VCaP (cell line): ENCODE measurements around the gene GOLGB1.

Source experiments
- H3K27ac ChIP-seq: fragments of 450-650 bp; 2 replicates; pipeline ENCODE4 v1.5.1; 2017
- TF ChIP-seq, protein P1 (sequence below): fragments of 450-650 bp; conservative IDR thresholded peaks from 2 replicates; pipeline ENCODE4 v1.5.1; 2017; ENCODE audit warnings: mild to moderate bottlenecking, moderate library complexity

The GOLGB1 gene

GRCh38 chr3:121642601-121643314 is 106.8 kb downstream of the GOLGB1 start:
- TF ChIP-seq, protein P1, sequence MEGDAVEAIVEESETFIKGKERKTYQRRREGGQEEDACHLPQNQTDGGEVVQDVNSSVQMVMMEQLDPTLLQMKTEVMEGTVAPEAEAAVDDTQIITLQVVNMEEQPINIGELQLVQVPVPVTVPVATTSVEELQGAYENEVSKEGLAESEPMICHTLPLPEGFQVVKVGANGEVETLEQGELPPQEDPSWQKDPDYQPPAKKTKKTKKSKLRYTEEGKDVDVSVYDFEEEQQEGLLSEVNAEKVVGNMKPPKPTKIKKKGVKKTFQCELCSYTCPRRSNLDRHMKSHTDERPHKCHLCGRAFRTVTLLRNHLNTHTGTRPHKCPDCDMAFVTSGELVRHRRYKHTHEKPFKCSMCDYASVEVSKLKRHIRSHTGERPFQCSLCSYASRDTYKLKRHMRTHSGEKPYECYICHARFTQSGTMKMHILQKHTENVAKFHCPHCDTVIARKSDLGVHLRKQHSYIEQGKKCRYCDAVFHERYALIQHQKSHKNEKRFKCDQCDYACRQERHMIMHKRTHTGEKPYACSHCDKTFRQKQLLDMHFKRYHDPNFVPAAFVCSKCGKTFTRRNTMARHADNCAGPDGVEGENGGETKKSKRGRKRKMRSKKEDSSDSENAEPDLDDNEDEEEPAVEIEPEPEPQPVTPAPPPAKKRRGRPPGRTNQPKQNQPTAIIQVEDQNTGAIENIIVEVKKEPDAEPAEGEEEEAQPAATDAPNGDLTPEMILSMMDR, result no peak
- H3K27ac ChIP-seq, result no peak overlapping the region

GRCh38 chr3:121641127-121641526 is 108.4 kb downstream of the GOLGB1 start:
- TF ChIP-seq, protein P1, result no peak
- no peak overlapping the region for H3K27ac ChIP-seq

DNA sequence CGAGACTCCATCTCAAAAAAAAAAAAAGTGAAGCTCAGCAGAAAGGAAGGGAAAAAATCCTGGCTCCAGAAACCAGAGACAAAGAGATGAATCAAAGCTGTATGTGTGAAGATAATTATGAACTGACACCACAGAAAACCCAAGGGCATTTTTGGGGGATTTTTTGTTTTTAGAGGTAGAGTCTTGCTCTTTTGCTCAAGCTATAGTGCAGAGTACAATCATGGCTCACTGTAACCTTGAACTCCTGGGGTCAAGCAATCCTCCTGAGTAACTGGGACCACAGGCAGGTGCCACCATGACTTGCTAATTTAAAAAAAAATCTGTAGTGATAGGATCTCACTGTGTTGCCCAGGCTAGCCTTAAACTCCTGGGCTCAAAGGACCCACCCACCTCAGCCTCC is 111.6 kb downstream of the GOLGB1 start:
- H3K27ac ChIP-seq, result no peak overlapping the region
- TF ChIP-seq, protein P1, result no peak

- H3K27ac ChIP-seq, result no peak overlapping the region
- TF ChIP-seq, protein P1, result no peak
Measured at GRCh38 chr3:121630355-121630754, 119.2 kb downstream of the GOLGB1 start.

- TF ChIP-seq, protein P1, result no peak
- H3K27ac ChIP-seq, result no peak overlapping the region
Measured at GRCh38 chr3:121629601-121630000, 119.9 kb downstream of the GOLGB1 start.

DNA sequence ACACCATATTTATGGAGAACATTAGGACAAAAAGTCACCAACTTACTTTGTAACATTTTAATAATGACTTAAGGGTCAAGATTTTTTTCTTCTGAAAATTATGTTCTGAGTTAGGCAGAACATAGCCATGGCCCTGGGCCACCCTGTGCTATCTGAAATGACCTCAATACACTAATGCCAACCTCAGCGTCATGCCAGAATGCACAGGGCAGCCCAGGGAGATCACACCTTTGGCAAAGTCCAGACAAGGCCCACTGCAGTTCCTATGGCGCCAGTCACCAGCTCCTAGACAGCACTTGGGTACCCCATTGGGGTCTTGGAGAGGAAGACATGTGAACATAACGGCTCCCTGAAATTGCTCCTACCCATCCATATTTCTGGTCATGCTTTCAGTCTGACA is 121.9 kb downstream of the GOLGB1 start:
- TF ChIP-seq, protein P1, result no peak
- no peak overlapping the region for H3K27ac ChIP-seq

DNA sequence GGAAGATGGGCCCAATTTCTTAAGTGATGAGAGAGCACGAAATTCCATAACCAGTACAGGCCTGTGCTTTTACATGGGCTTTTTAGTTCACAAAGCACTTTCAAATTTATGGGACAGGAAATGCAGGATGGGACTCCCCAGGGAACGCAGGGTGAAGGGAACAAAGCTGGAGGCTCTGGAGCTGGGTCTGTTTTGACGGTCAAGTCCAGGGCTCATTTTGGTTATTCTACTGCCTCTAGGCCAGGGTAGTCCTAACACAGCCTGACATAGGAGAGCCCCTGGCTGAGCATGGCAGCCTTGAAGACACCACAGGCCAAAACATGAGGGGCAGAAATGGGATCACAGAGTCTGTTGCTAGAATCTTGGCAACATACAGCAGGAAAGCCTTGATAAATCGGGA is 122.3 kb downstream of the GOLGB1 start:
- H3K27ac ChIP-seq, result no peak overlapping the region
- TF ChIP-seq, protein P1, result no peak
